Measurements from ENCODE around the gene TSR3. TPM values are rescaled to one million over a fixed set of nuclear protein-coding genes. Genes with fewer than 3 reads are reported as not detected.

Gene TSR3
- total and polyA plus RNA-seq, 10 donors = 31.1 to 73.1 (median 47.2) TPM

GRCh38 chr16:1392826-1393225, 41.1 kb upstream of the TSR3 start:
- H3K4me3 ChIP-seq = no peak overlapping the region
- H3K36me3 ChIP-seq = peaks cover 0 to 100% (median 77%) of the 10 kb centered on the region in 6 donors
- intact Hi-C loops (cut with DNase I; ENCODE audit: low total_unique reads) = no loop called here
- H3K9me3 ChIP-seq = no peaks in the 10 kb centered on the region
- H3K4me1 ChIP-seq = no peaks in the 10 kb centered on the region
- H3K27ac ChIP-seq = no peak overlapping the region
- no peaks in the 10 kb centered on the region for H3K27me3 ChIP-seq (replicated peaks in 1 of 7)
- DNase-seq = no peak
- WGBS, 5 donors = 87 to 97% (median 91%) methylated on average over 16 to 17 of the region's 17 CpGs
- no peak for TF ChIP-seq POLR2A (IDR thresholded peaks at IDR 0.05)
- peak in 1 of 3 donors; percentile 42 for TF ChIP-seq POLR2AphosphoS5 (IDR thresholded peaks at IDR 0.05)

GRCh38 chr16:1390239-1390779, 38.6 kb upstream of the TSR3 start:
- intact Hi-C loops (cut with DNase I; ENCODE audit: low total_unique reads) = no loop called here
- Histone ChIP-seq H3K9me3 (no peaks in the 10 kb centered on the region), H3K4me3 (no peak overlapping the region), H3K27me3 (replicated peaks in 1 of 7) (no peaks in the 10 kb centered on the region), H3K27ac (no peak overlapping the region), H3K36me3 (peaks cover 0 to 100% (median 79%) of the 10 kb centered on the region in 6 donors), H3K4me1 (no peaks in the 10 kb centered on the region)
- 61 to 73% (median 72%) methylated on average over 27 to 28 of the region's 28 CpGs for WGBS, 5 donors
- TF ChIP-seq POLR2AphosphoS5 (IDR thresholded peaks at IDR 0.05) = peak in 2 of 3 donors; percentile 13 to 44
- no peak for TF ChIP-seq POLR2A (IDR thresholded peaks at IDR 0.05)
- no peak for DNase-seq

- Histone ChIP-seq H3K4me1 (no peaks in the 10 kb centered on the region), H3K27ac (no peak overlapping the region), H3K9me3 (no peaks in the 10 kb centered on the region), H3K4me3 (no peak overlapping the region), H3K27me3 (replicated peaks in 1 of 7) (no peaks in the 10 kb centered on the region), H3K36me3 (peaks cover 0 to 100% (median 82%) of the 10 kb centered on the region in 6 donors)
- 87 to 95% (median 92%) methylated on average over 7 of the region's 7 CpGs for WGBS, 5 donors
- DNase-seq = no peak
- TF ChIP-seq POLR2AphosphoS5 (IDR thresholded peaks at IDR 0.05) (no peak), POLR2A (IDR thresholded peaks at IDR 0.05) (no peak), CTCF (IDR thresholded peaks at IDR 0.05 in 8 of 11, conservative IDR thresholded peaks at IDR 0.05 in 3 of 11) (no peak)
- intact Hi-C loops (cut with DNase I; ENCODE audit: low total_unique reads) = no loop called here
These were observed 38.1 kb upstream of the TSR3 start for GRCh38 chr16:1389762-1390161.

- intact Hi-C loops (cut with DNase I; ENCODE audit: low total_unique reads) = no loop called here
- Histone ChIP-seq H3K27me3 (replicated peaks in 1 of 7) (no peaks in the 10 kb centered on the region), H3K27ac (no peak overlapping the region), H3K4me3 (no peak overlapping the region), H3K9me3 (no peaks in the 10 kb centered on the region), H3K4me1 (no peaks in the 10 kb centered on the region), H3K36me3 (peaks cover 0 to 100% (median 81%) of the 10 kb centered on the region in 6 donors)
- WGBS, 5 donors = 86 to 95% (median 92%) methylated on average over 14 to 16 of the region's 16 CpGs
- TF ChIP-seq CTCF (IDR thresholded peaks at IDR 0.05 in 8 of 11, conservative IDR thresholded peaks at IDR 0.05 in 3 of 11) (no peak), POLR2AphosphoS5 (IDR thresholded peaks at IDR 0.05) (peak in 2 of 3 donors; percentile 5 to 28), POLR2A (IDR thresholded peaks at IDR 0.05) (no peak)
- DNase-seq = no peak
These were observed 35.7 kb upstream of the TSR3 start for GRCh38 chr16:1387331-1387730.

GRCh38 chr16:1385232-1385631, 33.6 kb upstream of the TSR3 start:
- Histone ChIP-seq H3K27me3 (replicated peaks in 1 of 7) (no peaks in the 10 kb centered on the region), H3K36me3 (peaks cover 0 to 100% (median 76%) of the 10 kb centered on the region in 6 donors), H3K4me1 (peaks cover 0 to 2% (median 1%) of the 10 kb centered on the region in 6 donors), H3K4me3 (no peak overlapping the region), H3K9me3 (no peaks in the 10 kb centered on the region), H3K27ac (no peak overlapping the region)
- WGBS, 5 donors = 92 to 97% (median 97%) methylated on average over 28 to 39 of the region's 39 CpGs
- DNase-seq = no peak
- intact Hi-C loops (cut with DNase I; ENCODE audit: low total_unique reads) = no loop called here
- TF ChIP-seq CTCF (IDR thresholded peaks at IDR 0.05 in 8 of 11, conservative IDR thresholded peaks at IDR 0.05 in 3 of 11) (no peak), POLR2AphosphoS5 (IDR thresholded peaks at IDR 0.05) (peak in 1 of 3 donors; percentile 13), POLR2A (IDR thresholded peaks at IDR 0.05) (no peak)

Measured in spleen (tissue), 11 donors.